Stomach (tissue), 9 donors: Measurements from ENCODE around the gene PGBD5. TPM values are rescaled to one million over a fixed set of nuclear protein-coding genes. Genes with fewer than 3 reads are reported as not detected.
A peak's percentile ranks its signal among the peaks of the same experiment; 100 is the strongest.

Experiments
- DNase-seq, 2 donors: peaks; one replicate each; pipeline versions ENCODE4 v3.0.0 to v3.0.0-alpha.2; 2013 to 2019
- H3K27ac ChIP-seq, 5 donors: fragments of 200-600 bp in 4 of 5; sonication (generic) in 4 of 5; one replicate each; pipeline ENCODE4 v1.5.1; 2013 to 2019; ENCODE audit warnings: mild to moderate bottlenecking in 1 of 5, moderate library complexity in 1 of 5
- H3K27me3 ChIP-seq, 3 donors: fragments of 200-600 bp; sonication (generic); one replicate each; pipeline ENCODE4 v1.5.1; 2017 to 2019; ENCODE audit warnings: mixed run types in 1 of 3
- H3K36me3 ChIP-seq, 4 donors: fragments of 200-600 bp; sonication (generic); 1 replicate in 3 of 4; 2 replicates in 1 of 4; pipeline ENCODE4 v1.5.1; 2016 to 2019
- H3K4me1 ChIP-seq, 4 donors: fragments of 200-600 bp; sonication (generic); one replicate each; pipeline ENCODE4 v1.5.1; 2016 to 2019
- H3K4me3 ChIP-seq, 4 donors: fragments of 200-600 bp; sonication (generic) in 3 of 4; one replicate each; pipeline ENCODE4 v1.5.1; 2016 to 2019; ENCODE audit warnings: mild to moderate bottlenecking in 1 of 4
- H3K9me3 ChIP-seq, 4 donors: fragments of 200-600 bp; sonication (generic); one replicate each; pipeline ENCODE4 v1.5.1; 2016 to 2019
- CTCF ChIP-seq, 7 experiments: fragments of 450-650 bp in 4 of 7; fragments of 200-600 bp in 3 of 7; sonication (generic) in 3 of 7; IDR thresholded peaks; one replicate each; pipeline ENCODE4 v1.5.1; 2016 to 2019; ENCODE audit warnings: antibody characterized with exemption in 7 of 7, control low read depth in 2 of 7, mild to moderate bottlenecking in 1 of 7
- EP300 ChIP-seq: sonication (generic); formaldehyde crosslinking; IDR thresholded peaks from one replicate; pipeline ENCODE4 v1.6.1; 2017; ENCODE audit warnings: antibody characterized with exemption
- POLR2A ChIP-seq, 4 donors: fragments of 450-650 bp; IDR thresholded peaks; one replicate each; pipeline ENCODE4 v1.6.1; 2016; ENCODE audit warnings: antibody characterized with exemption in 4 of 4, control low read depth in 2 of 4, mild to moderate bottlenecking in 1 of 4, moderate library complexity in 1 of 4
- POLR2AphosphoS5 ChIP-seq, 3 donors: sonication (generic); formaldehyde crosslinking; IDR thresholded peaks; one replicate each; pipeline ENCODE4 v1.6.1; 2016; ENCODE audit warnings: antibody characterized with exemption in 3 of 3
- WGBS, 5 donors: extraction: QIAGEN DNeasy Blood & Tissue Kit in 3 of 5; methylation state at CpG; one replicate each; pipeline versions ENCODE4 v1.1.5 to v1.1.7; 2013 to 2018; 5-methylcytosine and 5-hydroxymethylcytosine counted together
- intact Hi-C: fragments of 100-400 bp; cut with DNase I; formaldehyde crosslinking; loops from one replicate; pipeline ENCODE4 v1.15.1; 2023; ENCODE audit warnings: low total_unique reads
- polyA plus RNA-seq, 3 donors: library from polyadenylated mRNA; stranded (reverse); fragments of 200-250 nt; gene quantifications; one replicate each; pipeline ENCODE4 v1.2.3, GENCODE V29; 2013
- total RNA-seq, 5 donors: library from RNA; depleted of rRNA; stranded (reverse); fragments of >200 nt; gene quantifications; one replicate each; pipeline versions ENCODE4 v1.1.0 to v1.2.3, GENCODE V29; 2014 to 2016
- donor health status: healthy with polysubstance abuse.
- donor health status: Bipolar disorder and iron deficiency.
- donor health status: healthy.

PGBD5 gene
- total and polyA plus RNA-seq, 8 donors: under 0.01 to 1.2 (median 0.34) TPM

GRCh38 chr1:230416430-230416829 is 9.7 kb downstream of the PGBD5 start:
- TF ChIP-seq POLR2AphosphoS5 (IDR thresholded peaks at IDR 0.05) (no peak), CTCF (IDR thresholded peaks at IDR 0.05) (no peak), POLR2A (IDR thresholded peaks at IDR 0.05) (no peak), EP300 (no peak)
- Histone ChIP-seq H3K27ac (no peak overlapping the region), H3K9me3 (peaks cover 0 to 10% (median 0%) of the 10 kb centered on the region in 4 donors), H3K4me3 (no peak overlapping the region), H3K4me1 (no peaks in the 10 kb centered on the region), H3K36me3 (no peaks in the 10 kb centered on the region), H3K27me3 (peaks cover 0 to 34% (median 0%) of the 10 kb centered on the region in 3 donors)
- intact Hi-C loops: no loop called here
- DNase-seq: no peak
- WGBS, 5 donors: 79 to 93% (median 88%) methylated on average over 7 of the region's 7 CpGs

- Histone ChIP-seq H3K4me1 (no peaks in the 10 kb centered on the region), H3K27me3 (peaks cover 0 to 26% (median 0%) of the 10 kb centered on the region in 3 donors), H3K9me3 (peaks cover 0 to 8% (median 0%) of the 10 kb centered on the region in 4 donors), H3K27ac (no peak overlapping the region), H3K4me3 (no peak overlapping the region), H3K36me3 (no peaks in the 10 kb centered on the region)
- DNase-seq: peak in 1 of 2 donors; percentile 13
- TF ChIP-seq POLR2AphosphoS5 (IDR thresholded peaks at IDR 0.05) (no peak), POLR2A (IDR thresholded peaks at IDR 0.05) (no peak), EP300 (no peak), CTCF (IDR thresholded peaks at IDR 0.05) (no peak)
- intact Hi-C loops: no loop called here
- WGBS, 5 donors: 63 to 88% (median 84%) methylated on average over 2 of the region's 2 CpGs
These were observed 10.6 kb downstream of the PGBD5 start for GRCh38 chr1:230415405-230416132.

- TF ChIP-seq CTCF (IDR thresholded peaks at IDR 0.05): no peak
- no peak for TF ChIP-seq EP300
- TF ChIP-seq POLR2A (IDR thresholded peaks at IDR 0.05): no peak
- Histone ChIP-seq H3K27ac (no peak overlapping the region), H3K4me1 (no peaks in the 10 kb centered on the region), H3K36me3 (no peaks in the 10 kb centered on the region), H3K4me3 (no peak overlapping the region), H3K27me3 (peaks cover 0 to 18% (median 0%) of the 10 kb centered on the region in 3 donors), H3K9me3 (no peaks in the 10 kb centered on the region)
- no peak for DNase-seq
- 72 to 84% (median 74%) methylated on average over 4 of the region's 4 CpGs for WGBS, 5 donors
- intact Hi-C loops: no loop called here
These were observed 11.4 kb downstream of the PGBD5 start for GRCh38 chr1:230414694-230415093.

GRCh38 chr1:230414102-230414501 is 12.0 kb downstream of the PGBD5 start:
- intact Hi-C loops: no loop called here
- Histone ChIP-seq H3K4me3 (no peak overlapping the region), H3K36me3 (no peaks in the 10 kb centered on the region), H3K27me3 (peaks cover 0 to 12% (median 0%) of the 10 kb centered on the region in 3 donors), H3K27ac (no peak overlapping the region), H3K9me3 (no peaks in the 10 kb centered on the region), H3K4me1 (no peaks in the 10 kb centered on the region)
- TF ChIP-seq POLR2AphosphoS5 (IDR thresholded peaks at IDR 0.05) (no peak), CTCF (IDR thresholded peaks at IDR 0.05) (no peak), EP300 (no peak), POLR2A (IDR thresholded peaks at IDR 0.05) (no peak)
- no peak for DNase-seq
- WGBS, 5 donors: 92 to 98% (median 95%) methylated on average over 4 of the region's 4 CpGs
